Measurements from ENCODE around the gene IGBP1. TPM values are rescaled to one million over a fixed set of nuclear protein-coding genes. Genes with fewer than 3 reads are reported as not detected.
"Not testable (repeated sequence)": the region's sequence is repeated elsewhere in the genome, so short reads cannot be mapped to it uniquely, and the experiment has no call there.

Gene IGBP1
- polyA plus RNA-seq, 1 donor, result 141 TPM

DNA sequence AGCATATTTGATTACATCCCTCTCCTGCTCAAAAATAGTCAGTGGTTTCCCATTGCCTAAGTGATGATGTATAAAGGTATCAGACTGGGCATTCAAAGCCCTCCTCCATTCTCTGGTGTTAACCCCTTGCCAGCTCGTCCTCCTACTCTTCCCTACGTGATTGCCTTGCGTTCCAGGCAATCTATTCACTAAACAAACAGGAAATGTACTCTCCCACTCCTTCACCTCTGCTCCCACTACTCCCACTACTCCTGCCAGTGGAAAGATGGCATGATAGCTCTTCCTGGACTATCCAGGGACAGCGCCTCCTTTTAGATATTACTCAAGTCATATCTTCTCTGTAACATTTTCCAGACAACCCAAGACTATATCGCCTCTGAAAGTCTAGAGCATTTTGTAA is 49.8 kb downstream of the IGBP1 start:
- Histone ChIP-seq H3K27me3 (ENCODE audit: control insufficient read depth, insufficient read depth, low read length) (no peaks in the 10 kb centered on the region), H3K4me3 (ENCODE audit: low read length) (no peak overlapping the region), H3K27ac (ENCODE audit: low read length) (no peak overlapping the region), H3K36me3 (ENCODE audit: control insufficient read depth, insufficient read depth, low read length) (no peaks in the 10 kb centered on the region), H3K9me3 (ENCODE audit: control insufficient read depth, low read depth, low read length) (no peaks in the 10 kb centered on the region), H3K4me1 (ENCODE audit: control insufficient read depth, insufficient read depth, low read length) (no peaks in the 10 kb centered on the region)
- no CpG with 5 or more reads among the region's 5 CpGs for WGBS (ENCODE audit: insufficient coverage, low lambda C conversion rate)
- DNase-seq, result no peak

DNA sequence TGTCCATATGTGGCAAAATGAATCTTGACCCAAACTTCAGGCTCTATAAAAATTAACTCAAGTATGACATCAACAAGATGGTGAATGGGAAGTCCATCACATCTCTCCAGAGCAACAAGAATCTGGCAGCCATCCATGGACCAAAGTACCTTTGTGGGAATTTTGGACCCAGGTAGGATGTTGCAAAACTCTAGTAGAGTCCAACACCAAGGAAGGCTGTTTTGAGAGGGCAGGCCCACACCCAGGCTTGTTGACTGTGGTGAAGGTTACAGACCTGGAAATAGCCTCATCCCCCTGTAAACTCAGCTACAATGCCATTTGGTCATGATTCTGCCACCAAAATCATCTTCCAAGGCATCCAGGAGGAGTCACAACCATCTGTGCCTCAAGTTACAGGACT is 57.0 kb downstream of the IGBP1 start:
- no peaks in the 10 kb centered on the region for H3K27me3 ChIP-seq (ENCODE audit: control insufficient read depth, insufficient read depth, low read length)
- H3K4me3 ChIP-seq (ENCODE audit: low read length), result no peak overlapping the region
- H3K4me1 ChIP-seq (ENCODE audit: control insufficient read depth, insufficient read depth, low read length), result no peaks in the 10 kb centered on the region
- no peaks in the 10 kb centered on the region for H3K36me3 ChIP-seq (ENCODE audit: control insufficient read depth, insufficient read depth, low read length)
- H3K9me3 ChIP-seq (ENCODE audit: control insufficient read depth, low read depth, low read length), result no peaks in the 10 kb centered on the region
- DNase-seq, result no peak
- H3K27ac ChIP-seq (ENCODE audit: low read length), result no peak overlapping the region

DNA sequence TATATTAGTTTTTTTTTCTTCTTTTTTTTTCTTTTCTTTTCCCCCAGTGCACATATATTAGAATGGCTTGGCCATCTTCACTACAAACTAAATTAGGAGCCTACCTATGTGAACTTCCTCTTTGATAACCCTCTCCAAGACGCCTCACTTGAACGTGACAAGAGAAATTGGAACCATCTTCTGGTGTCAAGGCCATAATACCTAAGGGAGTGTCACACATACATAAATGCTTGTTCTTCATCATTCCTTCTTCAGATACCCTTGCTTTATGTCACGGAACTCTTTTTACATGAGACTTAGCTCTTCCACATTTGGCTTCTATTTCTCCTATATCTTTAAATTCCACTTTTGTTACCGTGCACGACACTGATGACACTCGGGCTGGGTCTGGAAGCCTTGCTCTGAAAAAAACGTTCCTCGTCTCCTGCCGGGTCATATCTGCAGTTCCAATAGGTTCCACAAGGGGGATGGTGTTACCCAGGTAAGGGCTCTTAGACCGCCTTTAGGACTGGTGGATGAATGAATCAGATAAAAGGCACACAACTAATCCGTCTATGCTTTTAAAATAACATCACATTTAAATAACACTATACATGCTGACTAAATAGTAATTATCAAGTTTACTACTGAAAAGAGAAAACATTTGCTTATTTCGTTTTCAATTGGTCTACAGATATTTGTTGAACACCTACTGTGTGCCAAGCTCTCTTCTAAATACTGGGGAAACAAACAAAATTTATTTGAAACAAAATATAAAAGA is 63.9 kb downstream of the IGBP1 start:
- no peaks in the 10 kb centered on the region for H3K36me3 ChIP-seq (ENCODE audit: control insufficient read depth, insufficient read depth, low read length)
- DNase-seq, result peak; percentile 32 to 40
- no CpG with 5 or more reads among the region's 12 CpGs for WGBS (ENCODE audit: insufficient coverage, low lambda C conversion rate)

DNA sequence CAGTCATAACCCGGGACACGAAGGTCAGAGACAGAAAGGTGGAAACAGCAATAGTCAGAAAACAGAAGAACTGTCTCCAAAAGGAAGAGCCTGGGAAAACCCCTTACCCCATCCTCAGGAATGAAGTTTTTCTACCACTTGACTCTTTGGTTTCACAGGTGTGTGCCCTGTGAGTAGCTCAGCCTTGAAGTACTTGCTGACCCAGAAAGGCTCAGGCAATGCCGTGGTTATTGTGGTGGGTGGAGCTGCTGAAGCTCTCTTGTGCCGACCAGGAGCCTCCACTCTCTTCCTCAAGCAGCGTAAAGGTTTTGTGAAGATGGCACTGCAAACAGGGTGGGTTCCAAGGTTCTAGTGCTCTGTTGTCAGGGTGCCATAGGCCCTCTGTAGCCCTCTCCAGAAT is 68.5 kb downstream of the IGBP1 start:
- Histone ChIP-seq H3K27me3 (ENCODE audit: control insufficient read depth, insufficient read depth, low read length) (no peaks in the 10 kb centered on the region), H3K4me1 (ENCODE audit: control insufficient read depth, insufficient read depth, low read length) (no peaks in the 10 kb centered on the region), H3K27ac (ENCODE audit: low read length) (no peak overlapping the region), H3K9me3 (ENCODE audit: control insufficient read depth, low read depth, low read length) (no peaks in the 10 kb centered on the region), H3K36me3 (ENCODE audit: control insufficient read depth, insufficient read depth, low read length) (no peaks in the 10 kb centered on the region), H3K4me3 (ENCODE audit: low read length) (no peak overlapping the region)
- WGBS (ENCODE audit: insufficient coverage, low lambda C conversion rate), result no CpG with 5 or more reads among the region's 5 CpGs
- DNase-seq, result no peak

More for the DNA sequence above, 63.9 kb downstream of the IGBP1 start:
- H3K4me1 ChIP-seq (ENCODE audit: control insufficient read depth, insufficient read depth, low read length), result no peaks in the 10 kb centered on the region
- H3K27me3 ChIP-seq (ENCODE audit: control insufficient read depth, insufficient read depth, low read length), result no peaks in the 10 kb centered on the region
- no peaks in the 10 kb centered on the region for H3K9me3 ChIP-seq (ENCODE audit: control insufficient read depth, low read depth, low read length)
- no peak overlapping the region for H3K4me3 ChIP-seq (ENCODE audit: low read length)
- no peak overlapping the region for H3K27ac ChIP-seq (ENCODE audit: low read length)

DNA sequence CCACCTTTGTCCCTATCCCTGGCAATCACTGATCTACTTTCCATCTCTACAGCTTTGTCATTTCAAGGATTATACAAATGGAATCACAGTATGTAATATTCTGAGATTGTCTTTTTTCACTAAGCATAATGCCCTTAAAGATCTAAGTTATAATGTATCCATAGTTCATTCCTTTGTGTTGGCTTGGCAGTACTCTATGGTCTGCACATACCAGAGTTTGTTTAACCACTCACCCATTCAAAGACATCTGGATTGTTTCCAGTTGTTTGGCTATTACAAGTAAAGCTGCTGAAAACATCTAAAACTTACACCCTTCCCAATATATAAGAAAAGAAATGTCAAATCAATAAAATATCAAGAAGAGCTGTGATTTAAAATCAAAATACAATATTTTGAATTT is 75.2 kb downstream of the IGBP1 start:
- no peaks in the 10 kb centered on the region for H3K9me3 ChIP-seq (ENCODE audit: control insufficient read depth, low read depth, low read length)
- H3K27ac ChIP-seq (ENCODE audit: low read length), result no peak overlapping the region
- H3K4me1 ChIP-seq (ENCODE audit: control insufficient read depth, insufficient read depth, low read length), result no peaks in the 10 kb centered on the region
- H3K4me3 ChIP-seq (ENCODE audit: low read length), result no peak overlapping the region
- no peak for DNase-seq
- H3K36me3 ChIP-seq (ENCODE audit: control insufficient read depth, insufficient read depth, low read length), result no peaks in the 10 kb centered on the region
- H3K27me3 ChIP-seq (ENCODE audit: control insufficient read depth, insufficient read depth, low read length), result no peaks in the 10 kb centered on the region

DNA sequence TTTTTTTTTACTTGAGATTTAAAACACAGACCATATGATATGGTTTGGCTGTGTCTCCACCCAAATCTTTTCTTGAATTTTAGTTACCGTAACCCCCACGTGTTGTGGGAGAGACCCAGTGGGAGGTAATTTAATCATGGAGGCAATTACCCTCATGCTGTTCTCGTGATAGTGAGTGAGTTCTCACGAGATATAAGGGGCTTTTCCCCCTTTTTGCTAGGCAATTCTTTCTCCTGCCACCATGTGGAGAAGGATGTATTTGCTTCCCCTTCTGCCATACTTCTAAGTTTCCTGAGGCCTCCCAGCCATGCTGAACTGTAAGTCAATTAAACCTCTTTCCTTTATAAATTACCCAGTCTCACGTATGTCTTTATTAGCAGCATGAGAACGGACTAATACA is 76.3 kb downstream of the IGBP1 start:
- H3K27me3 ChIP-seq (ENCODE audit: control insufficient read depth, insufficient read depth, low read length); DNase-seq; H3K4me3 ChIP-seq (ENCODE audit: low read length); H3K4me1 ChIP-seq (ENCODE audit: control insufficient read depth, insufficient read depth, low read length); H3K9me3 ChIP-seq (ENCODE audit: control insufficient read depth, low read depth, low read length); H3K36me3 ChIP-seq (ENCODE audit: control insufficient read depth, insufficient read depth, low read length); H3K27ac ChIP-seq (ENCODE audit: low read length): not testable (repeated sequence)
- no CpG with 5 or more reads among the region's 6 CpGs for WGBS (ENCODE audit: insufficient coverage, low lambda C conversion rate)

Other genes with a start within 250 kb of the IGBP1 start
- gene AWAT2, start 83.5 kb upstream of the IGBP1 start, polyA plus RNA-seq, result not detected
- not detected for gene OTUD6A, start 71.0 kb upstream of the IGBP1 start, polyA plus RNA-seq
- gene DGAT2L6, start 44.0 kb downstream of the IGBP1 start, polyA plus RNA-seq, result not detected
- gene AWAT1, start 101.2 kb downstream of the IGBP1 start, polyA plus RNA-seq, result 0.18 TPM
- gene P2RY4, start 126.8 kb downstream of the IGBP1 start, polyA plus RNA-seq, result 2.6 TPM
- gene ARR3, start 134.9 kb downstream of the IGBP1 start, polyA plus RNA-seq, result 0.43 TPM
- 0.69 TPM for gene RAB41, start 148.7 kb downstream of the IGBP1 start, polyA plus RNA-seq
- gene PDZD11, start 156.5 kb downstream of the IGBP1 start, polyA plus RNA-seq, result 48.6 TPM
- gene KIF4A, start 156.7 kb downstream of the IGBP1 start, polyA plus RNA-seq, result 7.7 TPM

Data from large intestine (tissue), 3 donors.